SW 1271 (cell line): Measurements from ENCODE around the gene GIMAP8.
"Not testable (repeated sequence)": the region's sequence is repeated elsewhere in the genome, so short reads cannot be mapped to it uniquely, and the experiment has no call there.

Source experiments
- DNase-seq, 2 experiments: peaks; one replicate each; lab custom pipeline; 2025; lab: John Stamatoyannopoulos, UW

GIMAP8 gene

DNA sequence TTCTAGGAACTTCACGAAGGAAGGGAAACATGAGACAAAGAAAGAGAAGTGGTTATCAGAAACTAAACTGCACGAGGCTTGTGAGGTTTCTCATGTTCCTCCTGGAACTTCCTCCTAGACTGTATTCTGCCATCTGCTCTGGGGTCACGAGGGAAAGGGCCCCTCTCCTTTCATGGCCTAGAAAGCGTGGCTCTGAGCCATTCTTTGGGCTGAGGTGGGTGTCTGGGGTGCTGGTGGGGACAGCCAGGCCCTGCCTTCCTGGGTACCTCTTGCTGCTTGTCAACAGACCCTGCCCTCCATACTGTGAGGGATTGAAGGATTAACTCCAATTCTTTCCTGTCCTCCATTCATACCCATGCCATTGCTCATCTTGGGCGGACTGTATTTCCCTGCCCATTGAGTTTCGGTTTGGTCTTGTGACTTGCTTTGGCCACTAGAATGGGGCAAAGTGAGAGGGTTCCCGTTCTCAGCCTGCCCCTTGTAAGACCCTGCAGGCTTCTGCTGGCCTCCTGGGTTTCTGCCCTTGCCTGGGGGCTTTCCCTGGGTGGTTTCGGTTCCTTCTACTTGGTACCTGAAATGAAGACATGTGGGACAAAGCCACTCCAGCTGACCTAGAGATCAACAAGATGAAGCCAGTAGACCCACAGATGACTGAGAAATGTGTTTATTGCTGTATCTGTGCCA is 14.9 kb upstream of the GIMAP8 start:
- no peak for DNase-seq

DNA sequence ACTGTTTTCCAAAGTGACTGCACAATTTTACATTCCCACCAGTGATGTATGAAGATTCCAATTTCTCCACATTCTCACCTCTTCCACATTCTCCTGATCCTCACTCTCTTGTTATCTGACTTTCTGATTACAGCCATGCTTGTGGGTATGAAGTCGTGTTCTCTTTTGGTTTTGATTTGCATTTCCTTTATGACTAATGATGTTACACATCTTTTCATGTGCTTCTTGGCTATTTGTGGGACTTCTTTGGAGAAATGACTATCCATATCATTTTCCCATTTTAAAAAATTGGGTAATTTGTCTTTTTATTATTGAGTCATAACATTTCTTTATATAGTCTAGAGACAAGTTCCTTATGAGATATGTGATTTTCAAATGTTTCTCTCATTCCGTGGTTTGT is 10.5 kb upstream of the GIMAP8 start:
- DNase-seq: no peak

DNA sequence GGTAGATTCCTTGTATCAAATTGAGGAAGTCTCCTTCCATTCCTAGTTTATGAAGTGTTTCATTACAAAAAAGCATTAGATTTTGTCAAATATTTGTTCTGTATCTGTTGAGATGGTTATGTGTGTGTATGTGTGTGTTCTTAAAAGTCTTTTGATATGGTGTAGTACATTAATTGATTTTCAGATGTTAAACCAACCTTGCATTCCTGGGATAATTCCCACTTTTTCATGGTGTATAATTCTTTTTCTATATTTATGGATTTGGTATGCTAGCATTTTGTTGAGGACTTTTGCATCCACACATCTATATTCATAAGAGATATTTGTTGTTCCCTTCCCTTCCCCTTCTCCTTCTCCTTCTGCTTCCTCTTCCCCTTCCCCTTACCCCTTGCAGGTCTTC is 8.9 kb upstream of the GIMAP8 start:
- no peak for DNase-seq

DNA sequence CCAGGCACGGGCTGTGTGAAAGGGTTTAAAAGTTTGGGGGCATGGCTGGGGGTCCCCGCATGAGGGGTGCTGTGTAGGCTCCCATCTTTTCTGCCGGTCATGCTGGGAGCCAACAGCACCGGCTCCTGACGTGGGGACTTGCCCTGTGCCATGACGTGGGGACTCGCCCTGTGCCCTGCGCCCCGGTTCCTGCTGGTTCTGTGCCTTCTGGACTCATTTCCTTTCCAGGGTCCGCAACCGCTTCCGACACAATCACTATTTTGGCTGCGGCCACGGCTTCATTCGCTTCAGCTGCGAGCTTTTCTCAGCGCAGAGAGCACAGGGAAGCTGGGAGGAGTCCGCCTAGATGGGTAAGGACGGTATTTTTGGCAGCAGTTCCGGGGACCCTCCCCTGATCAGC is 7.6 kb upstream of the GIMAP8 start:
- no peak for DNase-seq

DNA sequence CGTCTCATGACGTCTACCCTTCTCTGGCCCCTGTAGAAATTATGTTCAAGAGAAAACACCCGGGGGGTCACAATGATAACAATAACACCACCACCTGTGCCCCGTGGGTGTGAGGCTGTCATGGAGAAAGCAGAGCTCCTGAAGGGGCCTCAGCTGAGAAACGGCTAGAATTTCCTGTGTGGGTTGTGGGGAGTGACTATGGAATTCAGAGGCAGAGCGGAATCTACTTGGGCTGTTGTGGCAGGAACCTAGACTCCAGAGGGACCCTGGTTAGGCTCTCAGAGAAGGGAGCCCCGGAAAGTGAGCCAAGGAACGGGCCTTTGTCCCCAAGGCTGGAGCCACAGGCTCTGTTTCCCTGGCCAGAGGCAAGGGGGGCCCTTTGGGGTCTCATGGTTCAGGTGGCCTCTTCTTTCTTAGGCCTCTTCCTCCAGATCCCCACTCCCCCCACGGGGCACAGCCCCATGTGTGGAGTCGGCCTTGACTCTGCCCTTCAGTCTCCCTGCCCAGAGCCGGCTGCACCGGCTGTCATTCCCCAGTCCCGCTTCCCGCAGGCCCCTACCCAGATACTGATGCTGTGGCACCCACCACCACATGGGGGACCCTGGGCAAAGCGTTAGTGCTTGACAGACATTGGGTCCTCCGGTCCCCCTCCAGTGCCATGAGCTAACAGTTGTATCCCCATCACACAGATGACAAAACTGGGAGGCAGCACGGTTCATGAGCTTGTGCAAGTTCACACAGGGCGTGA is 6.5 kb upstream of the GIMAP8 start:
- DNase-seq: no peak

DNA sequence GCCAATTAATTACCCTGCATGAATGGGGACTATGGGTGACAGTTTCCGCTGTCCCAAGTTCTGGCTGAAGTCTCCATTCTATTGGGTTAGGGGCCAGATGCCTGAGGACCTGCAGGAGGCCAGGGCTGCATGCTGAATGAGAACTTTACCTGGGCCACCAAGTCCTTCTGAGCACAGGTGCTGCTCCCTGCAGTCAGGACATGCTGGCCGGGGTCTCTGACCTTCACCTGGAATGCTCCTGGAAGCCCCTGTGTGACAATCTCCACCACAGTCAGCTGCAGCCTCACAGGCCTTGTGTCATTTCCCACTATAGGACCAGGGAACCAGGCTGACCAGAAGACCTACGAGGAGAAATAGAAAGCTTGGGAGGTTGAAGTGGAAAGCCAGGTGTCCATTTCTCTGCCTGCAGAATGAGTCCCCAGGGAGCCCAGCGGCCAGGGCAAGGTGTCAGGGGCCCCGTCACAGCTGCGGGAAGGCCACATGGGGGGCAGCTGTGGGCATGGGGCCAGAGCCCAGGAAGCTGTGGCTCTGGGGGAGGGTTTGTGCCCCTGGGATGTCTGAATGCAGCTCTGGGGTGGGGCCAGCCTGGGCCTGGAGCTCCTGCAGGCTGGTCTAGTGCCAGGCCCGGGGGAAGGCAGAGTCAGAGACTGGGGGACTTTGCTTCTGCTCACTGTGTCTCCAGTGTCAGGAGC is 5.6 kb upstream of the GIMAP8 start:
- DNase-seq: no peak

DNA sequence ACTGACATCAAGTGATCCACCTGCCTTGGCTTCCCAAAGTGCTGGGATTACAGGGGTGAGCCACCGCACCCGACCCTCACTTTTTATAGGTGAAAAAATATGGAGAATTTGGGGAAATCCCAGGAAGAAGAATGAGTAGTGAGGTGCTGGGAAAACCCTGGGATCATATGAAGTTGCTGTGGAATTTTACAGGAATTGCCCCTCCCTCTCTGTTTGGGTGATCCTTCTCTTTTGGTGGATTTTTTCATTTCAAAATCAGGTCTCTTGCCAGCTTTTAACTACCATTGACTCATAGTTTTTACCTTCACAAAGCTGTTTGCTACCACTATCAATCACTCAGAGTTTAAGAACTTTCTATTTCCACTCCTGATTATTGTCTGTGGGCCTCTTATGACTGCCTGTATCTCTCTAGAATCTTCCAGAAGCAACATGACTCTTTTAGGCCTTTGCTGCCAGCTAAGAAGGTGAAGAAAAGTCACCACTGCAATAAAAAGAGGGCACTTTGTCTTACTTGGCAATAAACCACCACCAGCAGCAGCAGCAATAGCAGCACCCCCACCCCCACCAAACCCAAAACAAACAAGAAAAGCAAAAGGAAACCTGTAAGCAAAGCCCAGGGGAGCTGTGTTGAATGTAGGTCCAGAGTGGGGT is 4.0 kb upstream of the GIMAP8 start:
- DNase-seq: no peak

DNA sequence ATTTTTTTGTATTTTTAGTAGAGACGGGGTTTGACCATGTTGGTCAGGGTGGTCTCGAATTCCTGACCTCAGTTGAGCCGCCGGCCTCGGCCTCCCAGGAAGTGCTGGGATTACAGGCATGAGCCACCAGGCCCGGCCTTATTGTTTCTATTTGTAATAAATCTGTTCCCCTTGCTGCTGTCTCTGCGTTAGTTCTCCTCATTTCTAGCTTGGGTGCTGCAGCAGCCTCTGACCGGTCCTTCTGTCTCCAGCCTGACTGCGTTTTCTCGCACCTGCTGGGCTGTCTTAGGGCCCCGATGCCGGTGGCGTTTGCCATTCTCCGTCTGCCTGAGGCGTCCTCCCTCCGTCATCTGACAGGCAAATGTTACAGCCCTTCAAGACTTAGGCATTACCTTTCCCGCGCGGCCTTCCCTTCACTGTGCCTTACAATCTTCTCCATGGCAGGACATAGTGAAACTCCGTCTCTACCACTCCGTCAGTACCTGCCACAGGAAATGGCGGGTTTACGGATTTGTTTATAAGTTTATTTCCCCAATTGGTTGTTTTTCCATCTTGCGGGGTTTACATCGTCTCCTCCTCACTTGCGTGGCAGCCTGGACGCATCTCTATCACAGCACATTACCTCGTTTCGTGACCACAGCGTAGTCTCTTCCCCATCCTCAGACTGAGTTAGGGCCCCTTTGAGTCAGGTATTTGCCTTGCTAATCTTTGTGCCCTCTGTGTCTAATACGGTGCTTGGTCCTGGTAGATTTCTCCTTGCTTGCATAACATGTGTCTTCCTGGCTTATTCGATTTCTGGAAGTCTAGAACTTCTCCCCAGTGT is 2.3 kb upstream of the GIMAP8 start:
- DNase-seq: no peak

DNA sequence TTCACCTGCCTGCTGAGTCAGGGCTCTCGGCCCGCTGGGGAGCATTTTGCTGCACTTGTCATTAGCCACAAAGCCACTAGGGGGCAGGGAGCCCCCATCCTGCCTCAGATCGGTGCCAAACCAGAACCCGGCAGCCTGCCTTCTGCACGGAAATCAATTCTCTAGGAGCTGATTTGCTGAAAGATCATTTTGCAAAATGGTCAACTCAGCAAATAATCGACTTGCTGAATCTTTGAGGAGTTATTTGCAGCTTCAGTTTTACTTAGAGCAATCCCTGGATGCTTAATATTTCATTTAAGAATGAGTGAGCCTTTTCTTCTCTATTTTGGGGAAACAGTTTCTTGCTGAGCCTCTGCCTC is 1.7 kb upstream of the GIMAP8 start:
- DNase-seq: peak in 1 of 2 experiments; percentile 37

DNA sequence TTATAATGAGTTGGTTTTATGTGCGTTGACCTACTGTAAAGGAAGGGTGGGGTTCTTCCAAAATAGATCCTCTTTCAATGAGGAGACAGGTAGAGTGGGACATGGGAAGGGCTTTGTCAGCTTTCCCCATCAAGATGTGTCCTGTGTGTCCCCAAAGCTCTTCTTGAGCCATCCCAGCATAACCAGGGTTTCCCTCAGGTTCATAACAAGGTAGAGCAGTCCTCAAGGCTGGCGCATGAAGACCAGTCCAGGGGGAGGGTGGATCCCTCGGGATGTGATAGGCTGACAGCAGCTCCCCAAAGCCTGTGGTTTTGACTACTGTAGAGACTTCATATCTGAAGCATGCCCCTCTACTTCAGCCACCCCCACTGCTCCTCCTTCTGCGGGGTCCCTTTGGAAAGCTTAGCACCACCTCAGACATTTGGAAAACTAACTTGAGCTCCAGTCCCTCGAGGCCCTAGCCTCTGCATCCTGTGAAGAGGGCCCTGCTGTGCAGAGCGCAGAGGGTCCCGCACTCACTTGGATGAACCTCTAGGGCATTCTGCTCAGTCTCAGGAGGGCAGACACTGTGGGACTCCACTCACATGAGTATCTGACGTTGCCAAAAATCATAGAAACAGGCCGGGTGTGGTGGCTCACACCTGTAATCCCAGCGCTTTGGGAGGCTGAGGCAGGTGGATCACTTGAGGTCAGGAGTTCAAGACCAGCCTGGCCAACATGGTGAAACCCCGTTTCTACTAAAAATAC is 1.1 kb upstream of the GIMAP8 start:
- DNase-seq: no peak

DNA sequence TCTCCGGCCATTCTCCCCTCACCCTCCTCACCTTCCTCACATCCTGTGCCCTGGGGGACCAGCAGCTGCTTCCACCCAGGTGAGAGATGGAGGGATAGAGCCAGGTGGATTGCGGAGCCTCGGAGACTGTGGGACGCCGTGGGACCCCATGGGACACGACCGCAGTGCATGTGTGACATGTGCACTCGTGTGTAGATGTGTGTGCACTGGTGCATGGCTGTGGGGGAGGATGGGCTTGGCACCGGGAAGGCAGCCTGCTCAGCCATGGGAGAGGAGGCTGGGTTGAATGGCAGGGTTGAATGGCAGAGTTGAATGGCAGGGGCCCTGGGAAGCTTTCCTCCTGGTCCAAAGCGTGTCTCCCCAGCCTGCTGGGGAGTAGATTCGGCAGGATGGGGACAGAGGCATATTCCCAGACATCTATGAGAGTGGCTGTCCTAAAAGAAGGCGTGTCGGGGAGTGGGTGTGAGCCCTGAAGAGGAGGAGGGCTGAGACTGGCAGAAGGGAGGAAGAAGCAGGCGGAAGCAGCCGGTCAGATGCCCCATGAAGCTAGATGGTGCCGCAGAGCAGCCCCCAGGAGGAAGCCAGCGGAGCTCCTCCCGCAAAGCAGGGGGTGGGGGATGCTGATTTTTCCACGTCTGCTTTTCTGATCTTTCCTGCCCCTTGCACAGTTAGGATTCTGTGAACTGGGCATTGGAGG is 815 bp downstream of the GIMAP8 start:
- DNase-seq: no peak

DNA sequence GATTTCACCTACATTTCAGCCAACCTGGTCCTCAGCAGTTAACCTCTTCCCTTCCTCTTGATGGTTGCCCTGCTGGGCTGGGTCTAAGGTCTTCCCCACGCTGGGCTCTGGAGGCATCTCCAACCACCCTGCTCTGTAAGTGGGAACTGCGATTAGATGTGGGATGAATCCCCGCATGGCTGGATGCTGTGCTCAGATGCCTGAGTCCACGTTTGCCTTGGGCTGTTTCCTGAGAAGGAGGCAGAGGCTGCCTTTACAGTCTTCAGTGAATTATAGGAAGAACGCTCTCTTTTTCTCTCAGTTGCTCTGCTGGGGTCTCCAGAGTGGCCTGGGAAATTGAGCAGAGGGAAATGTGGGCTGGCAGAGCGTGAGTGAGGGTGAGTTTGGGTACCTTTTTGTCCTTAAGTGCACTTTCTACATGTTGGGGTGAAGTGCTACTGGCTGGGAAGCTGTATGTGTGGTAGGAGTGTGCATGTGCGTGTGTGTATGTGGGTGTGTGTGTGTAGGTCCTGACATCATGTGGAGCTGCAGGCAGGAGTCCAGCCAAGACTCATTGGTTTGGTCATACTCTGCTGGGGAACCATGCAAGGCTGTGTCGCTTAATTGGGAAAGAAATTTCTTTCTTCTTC is 1.5 kb downstream of the GIMAP8 start:
- DNase-seq: no peak

DNA sequence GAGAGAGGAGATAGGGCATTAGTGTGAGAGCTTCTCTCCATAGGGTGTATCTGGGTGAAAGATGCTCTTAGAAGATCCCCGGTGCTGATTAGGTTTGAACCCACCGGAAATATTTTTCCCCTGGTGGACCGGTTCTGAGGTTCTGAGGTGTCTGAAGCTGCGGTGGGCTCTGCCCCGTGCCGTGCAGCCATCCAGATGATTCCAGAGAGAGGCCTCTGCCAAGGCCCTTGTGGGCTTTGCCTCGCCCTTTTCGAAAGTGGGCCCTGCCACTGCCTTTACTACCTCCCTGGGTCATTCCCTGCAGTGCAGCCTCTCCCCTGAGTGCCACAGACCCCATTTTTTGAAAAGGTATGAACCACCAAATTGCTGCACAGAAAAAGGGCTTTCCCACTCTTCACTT is 2.8 kb downstream of the GIMAP8 start:
- no peak for DNase-seq

DNA sequence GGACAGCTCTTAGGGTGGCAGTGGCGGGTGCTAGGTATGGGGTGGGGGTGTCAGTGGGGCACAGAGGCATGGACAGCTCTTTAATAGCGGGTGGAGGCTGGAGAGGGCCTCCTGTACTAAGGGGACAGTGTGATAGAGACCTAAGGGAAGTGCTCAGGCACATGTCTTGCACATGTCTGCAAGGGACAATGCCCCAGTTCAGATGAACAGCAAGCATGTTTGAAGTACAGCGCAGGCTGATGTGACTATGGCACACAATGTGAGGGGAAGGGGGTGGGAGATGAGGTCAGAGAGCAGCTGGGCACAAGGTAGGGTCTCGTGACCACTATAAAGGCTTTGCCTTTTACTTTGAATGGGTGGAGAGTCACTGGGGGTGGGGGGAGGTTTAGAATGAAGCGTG is 3.5 kb downstream of the GIMAP8 start:
- no peak for DNase-seq

DNA sequence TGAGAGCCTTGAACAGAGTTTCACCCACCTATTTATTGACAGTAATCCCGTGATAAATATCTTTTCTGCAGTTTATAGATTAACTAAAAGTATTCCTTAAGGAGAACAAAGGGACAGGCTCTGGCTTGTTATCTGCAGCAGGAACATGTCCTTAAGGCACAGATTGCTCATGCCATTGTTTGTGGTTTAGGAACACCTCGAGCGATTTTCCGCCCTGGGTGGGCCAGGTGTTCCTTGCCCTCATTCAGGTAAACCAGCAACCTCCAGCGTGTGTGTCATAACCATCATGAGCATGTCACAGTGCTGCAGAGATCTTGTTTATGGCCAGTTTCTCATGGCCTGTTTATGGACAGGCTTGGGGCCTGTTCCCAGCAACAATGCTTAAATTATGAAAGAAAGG is 6.6 kb downstream of the GIMAP8 start:
- not testable (repeated sequence) for DNase-seq

DNA sequence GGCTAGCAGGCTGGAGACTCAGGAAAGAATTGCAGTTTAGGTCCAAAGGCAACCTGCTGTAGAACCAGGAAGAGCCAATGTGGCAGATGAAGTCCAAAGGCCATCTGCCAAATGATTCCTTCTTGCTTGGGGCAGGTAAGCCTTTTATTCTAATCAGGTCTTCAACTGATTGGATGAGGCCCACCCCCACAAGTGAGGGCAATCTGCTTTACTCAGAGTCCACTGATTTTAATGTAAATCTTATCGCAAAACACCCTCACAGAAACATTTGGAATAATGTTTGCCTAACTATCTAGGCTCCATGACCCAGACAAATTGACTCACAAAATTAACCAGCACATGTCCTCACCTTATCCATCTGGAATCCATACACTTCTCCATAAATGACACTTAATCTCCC is 7.8 kb downstream of the GIMAP8 start:
- no peak for DNase-seq

DNA sequence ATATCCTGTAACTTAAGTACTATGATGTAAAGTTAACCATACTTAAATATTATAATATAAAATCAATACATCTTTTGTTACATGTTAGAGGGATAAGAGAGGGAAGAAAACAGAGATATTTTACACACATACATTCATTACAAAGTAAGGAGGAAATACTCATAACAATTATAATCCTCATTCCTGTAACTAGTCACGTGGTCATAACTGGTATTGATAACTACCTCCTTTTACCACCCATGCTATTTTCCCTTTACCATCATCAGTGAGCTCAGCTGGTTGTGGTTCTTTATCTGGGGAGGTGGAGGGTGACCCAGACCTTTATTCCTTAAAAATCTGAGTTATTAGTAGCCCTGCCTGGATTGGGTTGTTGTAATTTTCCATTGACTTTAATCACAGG is 8.3 kb downstream of the GIMAP8 start:
- no peak for DNase-seq

DNA sequence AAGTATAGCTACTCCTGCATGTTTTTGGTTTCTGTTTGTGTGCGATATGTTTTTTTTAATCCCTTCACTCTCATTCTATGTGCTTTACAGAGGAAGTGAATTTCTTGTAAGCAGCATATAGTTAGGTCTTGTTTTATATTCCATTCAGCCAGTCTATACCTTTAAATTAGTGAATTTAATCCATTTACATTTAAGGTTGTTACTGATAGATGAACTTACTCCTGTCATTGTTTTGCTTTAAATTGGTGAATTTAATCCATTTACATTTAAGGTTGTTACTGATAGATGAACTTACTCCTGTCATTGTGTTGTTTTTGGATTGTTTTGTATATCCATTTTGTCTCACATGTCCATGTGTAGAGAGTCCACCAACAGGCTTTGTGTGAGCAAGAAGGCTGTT is 11.1 kb downstream of the GIMAP8 start:
- no peak for DNase-seq

DNA sequence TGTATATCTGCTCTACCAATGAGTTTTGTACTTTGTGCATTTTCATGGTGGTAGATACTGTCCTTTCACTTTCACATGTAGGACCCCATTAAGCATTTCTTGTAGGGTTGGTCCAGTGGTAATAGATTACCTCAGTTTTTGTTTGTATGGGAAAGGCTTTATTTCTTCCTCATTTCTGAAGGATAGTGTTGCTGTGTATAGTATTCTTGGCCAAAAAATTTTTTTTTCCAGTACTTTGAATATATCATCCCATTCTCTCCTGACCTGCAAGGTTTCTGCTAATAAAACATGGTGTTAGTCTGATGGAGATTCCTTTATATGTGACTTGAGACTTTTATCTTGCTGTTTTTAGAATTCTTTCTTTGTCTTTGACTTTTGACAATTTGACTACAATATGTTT is 12.0 kb downstream of the GIMAP8 start:
- DNase-seq: no peak

DNA sequence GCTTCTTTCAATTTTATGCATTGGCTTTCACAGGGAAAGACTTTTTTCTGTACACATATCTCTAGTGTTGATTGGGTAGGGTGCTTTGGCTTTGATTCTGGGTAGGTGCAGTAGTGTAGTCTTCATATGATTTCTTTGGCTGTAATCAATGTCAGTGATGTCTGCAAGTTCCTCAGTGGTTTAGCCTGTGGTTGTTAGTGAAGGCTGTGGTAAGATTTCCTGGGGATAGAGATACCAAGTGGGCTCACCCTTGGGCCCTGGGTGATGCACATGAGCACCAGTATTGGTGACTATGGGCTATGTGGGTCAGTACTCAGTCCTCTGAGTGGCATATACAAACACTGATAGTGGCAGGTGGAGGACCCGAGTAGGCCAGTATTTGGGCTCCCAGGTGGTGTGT is 13.0 kb downstream of the GIMAP8 start:
- DNase-seq: no peak
